ENCODE data around the gene MITF.
A peak's percentile ranks its signal among the peaks of the same experiment; 100 is the strongest.

MITF gene

DNA sequence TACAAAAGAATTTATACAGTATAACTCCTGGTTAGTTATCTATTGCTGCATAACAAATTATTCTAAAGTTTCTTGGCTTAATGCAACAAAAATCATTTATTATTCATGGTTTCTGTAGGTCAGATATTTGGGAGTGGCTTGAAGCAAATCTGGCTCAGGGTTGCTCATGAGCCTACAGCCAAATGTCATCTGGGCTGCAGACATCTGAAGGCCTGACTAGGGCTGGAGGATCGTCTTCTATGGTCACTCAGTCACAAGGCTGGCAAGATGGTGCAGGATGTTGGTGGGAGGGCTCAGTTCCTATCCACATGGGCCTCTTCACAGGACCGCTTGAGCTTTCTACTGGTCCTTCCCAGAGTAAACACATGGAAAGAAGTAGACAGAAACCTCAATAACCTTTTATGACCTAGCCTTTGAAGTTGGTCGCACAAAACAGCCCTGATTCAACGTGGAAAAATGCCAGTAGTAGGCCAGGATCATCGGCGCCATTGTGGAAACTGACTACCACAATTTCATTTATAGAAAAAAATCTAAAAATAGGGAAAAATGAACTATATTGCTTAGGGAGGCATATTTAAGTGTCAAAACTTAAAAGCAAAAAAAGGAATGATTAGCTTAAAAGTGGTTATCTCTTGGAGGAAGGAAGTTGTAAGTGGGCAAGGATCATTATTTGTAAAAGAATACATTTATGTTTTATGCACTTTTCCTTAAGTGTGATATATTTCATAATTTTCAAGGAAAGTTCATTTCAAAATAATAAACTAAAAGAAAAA is 9.9 kb upstream of the MITF start:
- FAIRE-seq = peak; percentile 29

- FAIRE-seq = no peak
These were observed 8.2 kb upstream of the MITF start for GRCh38 chr3:69731080-69731479.

DNA sequence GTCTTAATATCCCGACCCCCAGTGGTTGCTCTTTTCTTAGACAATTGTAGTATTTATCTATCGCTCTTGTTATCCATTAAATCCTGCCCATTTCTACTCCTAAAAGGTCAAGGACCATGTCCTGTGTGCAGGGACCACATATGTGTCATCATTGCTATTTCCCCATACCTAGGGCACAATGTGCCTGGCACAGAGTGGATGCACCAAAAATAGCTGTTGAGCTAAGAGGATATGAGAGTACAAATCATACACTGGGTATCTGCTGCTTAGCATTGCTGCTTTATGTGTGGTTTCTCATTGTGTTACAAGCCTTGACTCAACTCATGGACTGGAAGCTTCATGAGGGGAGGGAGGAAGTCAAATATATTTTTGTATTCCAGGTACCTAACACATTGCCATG is 3.4 kb upstream of the MITF start:
- FAIRE-seq = no peak

GRCh38 chr3:69737392-69737791 is 1.9 kb upstream of the MITF start:
- FAIRE-seq = no peak

DNA sequence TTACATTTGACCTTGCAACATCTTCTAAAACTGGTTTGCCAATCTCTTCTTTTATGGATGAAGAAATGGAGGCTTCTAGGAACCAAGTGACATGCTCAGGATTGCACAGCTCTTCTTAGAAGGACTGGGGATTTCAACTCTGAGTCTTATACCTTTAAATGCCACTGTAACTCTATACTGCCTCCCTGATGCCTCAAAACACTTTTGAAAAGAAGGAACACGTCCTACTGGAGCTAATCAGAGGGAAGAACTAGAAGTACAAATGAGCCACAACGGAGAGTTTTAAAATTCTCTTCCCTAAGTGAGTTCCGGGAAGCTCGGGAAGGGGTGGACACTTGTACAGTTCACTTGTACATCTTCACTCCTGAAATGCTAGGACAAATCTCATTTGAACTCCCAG is 949 bp upstream of the MITF start:
- no peak for FAIRE-seq

DNA sequence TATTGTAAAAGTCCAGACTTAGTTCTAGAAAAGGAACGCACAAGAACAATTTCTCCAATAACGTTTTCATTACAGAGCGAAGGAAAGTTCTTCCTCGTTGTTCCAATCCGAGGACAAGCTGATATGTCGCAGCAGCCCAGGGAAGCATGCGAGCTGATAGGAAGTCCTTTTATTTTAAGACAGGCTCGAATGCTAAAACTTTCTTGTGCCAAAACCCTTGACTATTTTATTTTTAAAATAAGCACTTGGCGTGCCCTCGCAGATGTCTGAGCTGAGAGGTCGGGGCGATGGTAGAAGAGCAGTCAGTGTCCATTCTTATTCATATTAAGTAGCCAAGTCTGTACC is 433 bp upstream of the MITF start:
- no peak for FAIRE-seq

GRCh38 chr3:69740103-69741021 is 1.1 kb downstream of the MITF start:
- no peak for FAIRE-seq

GRCh38 chr3:69741032-69741767 is 1.9 kb downstream of the MITF start:
- no peak for FAIRE-seq

DNA sequence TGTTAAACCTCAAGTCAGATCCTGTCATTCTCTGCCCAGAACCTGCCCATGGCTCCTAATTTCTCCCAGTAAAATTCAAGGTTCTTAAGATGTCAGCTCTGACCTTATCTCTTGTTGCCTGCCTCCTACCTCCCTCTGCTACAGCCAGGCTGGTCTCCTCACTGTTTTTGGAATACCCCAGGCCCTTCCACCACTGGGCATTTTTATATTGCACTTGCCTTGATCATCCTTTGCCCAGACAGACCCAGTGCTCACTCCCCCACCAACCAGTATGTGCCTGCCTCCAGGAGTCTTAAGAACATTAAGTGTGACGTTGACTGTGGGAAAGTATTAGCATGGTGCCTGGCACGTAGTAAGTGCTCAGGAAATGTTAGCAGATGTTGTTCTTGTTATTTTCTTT is 3.1 kb downstream of the MITF start:
- FAIRE-seq = no peak

- FAIRE-seq = peak; percentile 92
These were observed 5.0 kb downstream of the MITF start for GRCh38 chr3:69743975-69744906.

DNA sequence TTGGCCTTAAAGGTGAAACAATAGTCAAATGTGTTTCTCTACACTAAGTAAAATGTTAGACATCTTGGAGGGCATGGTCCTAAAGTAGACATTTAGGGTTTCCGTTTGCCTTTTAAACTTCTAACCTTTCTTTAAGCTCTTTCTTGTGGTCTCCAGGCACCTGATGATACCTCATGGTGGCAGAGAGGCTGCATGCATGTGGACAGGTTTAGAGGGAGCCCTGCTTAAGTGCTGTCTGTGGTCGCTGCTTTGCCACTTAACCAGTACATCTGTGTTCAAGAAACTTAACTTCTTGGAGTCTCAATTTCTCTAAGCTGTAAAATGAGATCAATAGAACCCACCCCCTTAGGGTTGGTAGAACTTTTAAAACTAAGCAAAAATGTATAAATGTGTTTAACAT is 6.2 kb downstream of the MITF start:
- FAIRE-seq = no peak

GRCh38 chr3:69746119-69746518 is 6.9 kb downstream of the MITF start:
- no peak for FAIRE-seq

GRCh38 chr3:69747511-69748258 is 8.4 kb downstream of the MITF start:
- peak; percentile 88 for FAIRE-seq

DNA sequence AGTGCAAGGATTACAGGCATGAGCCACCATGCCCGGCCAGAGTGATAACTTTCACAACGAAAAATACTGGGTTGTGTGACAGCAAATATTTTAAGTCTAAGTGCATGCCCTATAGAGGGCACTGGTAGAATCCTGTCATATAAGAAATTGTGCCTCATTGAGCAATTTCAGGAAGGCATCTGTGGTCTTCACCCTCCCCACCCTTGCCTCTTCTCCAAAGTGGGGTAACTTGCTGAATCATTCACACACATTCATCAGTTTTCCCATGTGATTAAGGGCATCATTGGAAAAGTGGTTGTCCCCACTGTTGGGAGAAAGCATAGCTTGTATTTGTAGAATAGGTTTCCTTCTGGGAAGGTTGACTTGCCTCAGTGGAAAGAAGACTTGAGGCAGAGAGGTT is 9.2 kb downstream of the MITF start:
- FAIRE-seq = no peak

DNA sequence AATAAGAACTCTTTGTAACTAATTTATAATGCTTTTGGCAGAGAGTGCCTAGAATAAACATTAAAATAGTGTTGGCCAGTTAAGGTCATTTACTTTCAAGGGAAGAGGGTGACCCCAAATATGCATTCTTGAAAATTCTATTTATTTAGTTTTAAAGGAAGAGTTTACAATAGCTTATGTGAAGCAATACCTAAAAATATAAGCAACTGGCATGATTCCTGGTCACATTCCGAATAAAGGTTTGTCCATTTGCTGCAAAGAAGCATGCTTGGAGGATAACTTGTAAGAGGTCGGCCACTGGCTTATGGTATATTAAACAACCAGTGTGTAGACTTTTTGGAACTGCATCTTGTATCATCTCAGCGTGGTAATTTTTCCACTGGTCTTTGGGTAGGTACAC is 10.2 kb downstream of the MITF start:
- FAIRE-seq = no peak

- no peak for FAIRE-seq
These were observed 11.3 kb downstream of the MITF start for GRCh38 chr3:69750549-69750948.

DNA sequence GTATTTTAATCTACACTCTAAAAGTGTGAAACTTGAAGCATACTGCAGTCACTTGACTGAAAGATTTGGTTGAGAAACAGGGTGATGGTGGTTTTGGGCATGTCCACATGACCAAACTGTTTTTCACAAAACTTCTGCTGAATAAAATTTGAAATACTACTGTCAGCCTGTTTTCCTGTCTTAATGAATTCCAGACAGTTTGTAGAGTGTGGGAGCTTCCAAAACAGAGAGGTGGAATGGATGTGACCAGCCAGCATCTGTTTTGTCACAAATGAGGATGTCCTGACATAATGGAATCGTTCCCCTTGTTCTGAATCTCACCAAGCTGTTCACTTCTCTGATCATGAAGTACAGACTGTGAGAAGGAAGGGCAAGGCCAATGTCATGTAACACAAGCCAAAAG is 11.8 kb downstream of the MITF start:
- peak; percentile 99 for FAIRE-seq

DNA sequence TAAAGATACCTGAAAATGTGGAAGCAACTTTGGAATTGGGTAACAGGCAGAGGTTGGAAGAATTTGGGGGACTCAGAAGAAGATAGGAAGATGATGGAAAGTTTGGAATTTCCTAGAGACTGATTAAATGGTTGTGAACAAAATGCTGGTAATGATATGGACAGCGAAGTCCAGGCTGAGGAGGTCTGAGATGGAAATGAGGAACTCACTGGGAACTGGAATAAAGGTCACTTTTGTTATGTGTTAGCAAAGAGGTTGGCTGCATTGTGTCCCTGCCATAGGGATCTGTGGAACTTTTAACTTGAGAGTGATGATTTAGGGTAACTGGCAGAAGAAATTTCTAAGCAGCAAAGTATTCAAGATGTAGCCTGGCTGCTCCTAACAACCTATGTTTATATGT is 13.0 kb downstream of the MITF start:
- no peak for FAIRE-seq

GRCh38 chr3:69753179-69753775 is 14.0 kb downstream of the MITF start:
- FAIRE-seq = no peak

- FAIRE-seq = no peak
These were observed 16.5 kb downstream of the MITF start for GRCh38 chr3:69755795-69756194.
